ENCODE results near the gene WNT5B.

The WNT5B gene

GRCh38 chr12:1630133-1630826 is 1.2 kb downstream of the WNT5B start:
- no peak for DNase-seq (ENCODE audit: low spot score)

GRCh38 chr12:1630827-1631591 is 2.0 kb downstream of the WNT5B start:
- no peak for DNase-seq (ENCODE audit: low spot score)

- no peak for DNase-seq (ENCODE audit: low spot score)
Measured at GRCh38 chr12:1632702-1633101, 3.7 kb downstream of the WNT5B start.

GRCh38 chr12:1633459-1633858 is 4.4 kb downstream of the WNT5B start:
- DNase-seq (ENCODE audit: low spot score) = no peak

- DNase-seq (ENCODE audit: low spot score) = no peak
Measured at GRCh38 chr12:1634149-1634548, 5.1 kb downstream of the WNT5B start.

- peak; percentile 78 for DNase-seq (ENCODE audit: low spot score)
Measured at GRCh38 chr12:1634590-1635191, 5.7 kb downstream of the WNT5B start.

GRCh38 chr12:1635301-1636095 is 6.5 kb downstream of the WNT5B start:
- DNase-seq (ENCODE audit: low spot score) = no peak

- no peak for DNase-seq (ENCODE audit: low spot score)
Measured at GRCh38 chr12:1638203-1638602, 9.2 kb downstream of the WNT5B start.

GRCh38 chr12:1639538-1639937 is 10.5 kb downstream of the WNT5B start:
- no peak for DNase-seq (ENCODE audit: low spot score)

- no peak for DNase-seq (ENCODE audit: low spot score)
Measured at GRCh38 chr12:1640328-1641234, 11.6 kb downstream of the WNT5B start.

GRCh38 chr12:1642513-1642912 is 13.5 kb downstream of the WNT5B start:
- DNase-seq (ENCODE audit: low spot score) = no peak

GRCh38 chr12:1643043-1643442 is 14.0 kb downstream of the WNT5B start:
- DNase-seq (ENCODE audit: low spot score) = no peak

GRCh38 chr12:1643905-1644533 is 15.0 kb downstream of the WNT5B start:
- DNase-seq (ENCODE audit: low spot score) = no peak

GRCh38 chr12:1644534-1645438 is 15.8 kb downstream of the WNT5B start:
- DNase-seq (ENCODE audit: low spot score) = no peak

GRCh38 chr12:1645819-1646218 is 16.8 kb downstream of the WNT5B start:
- DNase-seq (ENCODE audit: low spot score) = no peak

GRCh38 chr12:1646569-1647284 is 17.7 kb downstream of the WNT5B start:
- DNase-seq (ENCODE audit: low spot score) = no peak

GRCh38 chr12:1647285-1647669 is 18.2 kb downstream of the WNT5B start:
- no peak for DNase-seq (ENCODE audit: low spot score)

- DNase-seq (ENCODE audit: low spot score) = no peak
Measured at GRCh38 chr12:1650260-1650977, 21.4 kb downstream of the WNT5B start.

GRCh38 chr12:1650978-1651361 is 21.9 kb downstream of the WNT5B start:
- DNase-seq (ENCODE audit: low spot score) = no peak

Measured in RKO (cell line).